IMR-90 (cell line): Measurements from ENCODE around the gene EML1. TPM values are rescaled to one million over a fixed set of nuclear protein-coding genes. Genes with fewer than 3 reads are reported as not detected.

Experiments
- ATAC-seq: fragments of 200-7000 bp; cut with Tn5 transposase; 2 replicates; pipeline ENCODE4 v1.9.1; 2020; ENCODE audit warnings: low read depth, mild to moderate bottlenecking, moderate library complexity
- BruUV-seq: library from RNA; stranded (reverse); fragments of 400-500 nt; replicated peaks from 2 replicates; lab custom pipeline; 2021; lab: Mats Ljungman, UMichigan
- CTCF ChIA-PET: fragments of 300-600 bp; formaldehyde crosslinking; extraction: SDS; loops from one replicate; lab custom pipeline; 2021; ENCODE audit warnings: antibody characterized with exemption; lab: Yijun Ruan, JAX
- POLR2A ChIA-PET: fragments of 300-600 bp; sonication (Branson Sonifier 250); formaldehyde crosslinking; loops from one replicate; lab custom pipeline; 2022; ENCODE audit warnings: antibody characterized with exemption; ENCODE audit not compliant: unreplicated experiment; lab: Charles Lee
- DNase-seq: peaks from one replicate; pipeline ENCODE4 v3.0.0; 2013
- H2AFZ ChIP-seq: replicated peaks from 2 replicates; pipeline ENCODE3; 2013; ENCODE audit warnings: low read length, mild to moderate bottlenecking; ENCODE audit not compliant: poor library complexity
- H2AK5ac ChIP-seq: 2 replicates; pipeline ENCODE4 v1.6.1; 2013; ENCODE audit warnings: low read depth, low read length, inconsistent platforms
- H2AK9ac ChIP-seq: replicated peaks from 2 replicates; pipeline ENCODE3; 2013; ENCODE audit warnings: mild to moderate bottlenecking, low read depth, low read length, moderate library complexity; ENCODE audit not compliant: poor library complexity
- H2BK120ac ChIP-seq: 2 replicates; pipeline ENCODE4 v1.6.1; 2013; ENCODE audit warnings: low read depth, low read length, inconsistent platforms
- H2BK15ac ChIP-seq: 3 replicates; pipeline ENCODE4 v1.6.1; 2013; ENCODE audit warnings: low read depth, low read length, inconsistent platforms
- H2BK20ac ChIP-seq: 2 replicates; pipeline ENCODE4 v1.6.1; 2013; ENCODE audit warnings: low read depth, mild to moderate bottlenecking, inconsistent platforms, low read length, moderate library complexity
- H2BK5ac ChIP-seq: 2 replicates; pipeline ENCODE4 v1.6.1; 2013; ENCODE audit warnings: mild to moderate bottlenecking, low read depth, low read length, inconsistent platforms; ENCODE audit not compliant: poor library complexity, severe bottlenecking
- H3K14ac ChIP-seq: replicated peaks from 2 replicates; pipeline ENCODE4 v1.6.1; 2013; ENCODE audit warnings: low read depth, low read length, inconsistent platforms
- H3K18ac ChIP-seq: 2 replicates; pipeline ENCODE4 v1.6.1; 2013; ENCODE audit warnings: low read depth, low read length, control low read depth
- H3K23ac ChIP-seq: 2 replicates; pipeline ENCODE4 v1.6.1; 2013; ENCODE audit warnings: low read depth, low read length, inconsistent platforms
- H3K27ac ChIP-seq: 2 replicates; pipeline ENCODE4 v1.5.1; 2013; ENCODE audit warnings: mild to moderate bottlenecking, control low read depth, low read length; ENCODE audit not compliant: insufficient read depth
- H3K27me3 ChIP-seq: 2 replicates; pipeline ENCODE4 v1.6.1; 2013; ENCODE audit warnings: low read length; ENCODE audit not compliant: control insufficient read depth, insufficient read depth
- H3K36me3 ChIP-seq: 2 replicates; pipeline ENCODE4 v1.6.1; 2013; ENCODE audit warnings: low read length, mixed read lengths; ENCODE audit not compliant: control insufficient read depth, insufficient read depth
- H3K4ac ChIP-seq: 2 replicates; pipeline ENCODE4 v1.6.1; 2013; ENCODE audit warnings: low read depth, low read length, inconsistent platforms
- H3K4me1 ChIP-seq: 2 replicates; pipeline ENCODE4 v1.6.1; 2013; ENCODE audit warnings: low read length, mixed read lengths; ENCODE audit not compliant: control insufficient read depth, insufficient read depth
- H3K4me2 ChIP-seq: 2 replicates; pipeline ENCODE4 v1.6.1; 2013; ENCODE audit warnings: low read depth, mild to moderate bottlenecking, control low read depth, low read length, moderate library complexity
- H3K4me3 ChIP-seq: 2 replicates; pipeline ENCODE4 v1.5.1; 2013; ENCODE audit warnings: low read depth, mild to moderate bottlenecking, control low read depth, low read length, moderate library complexity; ENCODE audit not compliant: insufficient read depth
- H3K56ac ChIP-seq: 2 replicates; pipeline ENCODE4 v1.6.1; 2013; ENCODE audit warnings: low read length, inconsistent platforms; ENCODE audit not compliant: insufficient read depth; ENCODE audit errors: extremely low read depth
- H3K79me1 ChIP-seq, 2 experiments: 2 replicates each; pipeline ENCODE4 v1.6.1; 2013; ENCODE audit warnings: low read length in 2 of 2, inconsistent platforms in 1 of 2, low read depth in 1 of 2
- H3K9ac ChIP-seq: 2 replicates; pipeline ENCODE4 v1.6.1; 2013; ENCODE audit warnings: low read depth, low read length, control low read depth
- H3K9me1 ChIP-seq: 2 replicates; pipeline ENCODE4 v1.6.1; 2013; ENCODE audit warnings: low read length, inconsistent platforms; ENCODE audit not compliant: insufficient read depth
- H3K9me3 ChIP-seq: 2 replicates; pipeline ENCODE4 v1.6.1; 2013; ENCODE audit warnings: low read length; ENCODE audit not compliant: control insufficient read depth, insufficient read depth
- H4K20me1 ChIP-seq: 2 replicates; pipeline ENCODE4 v1.6.1; 2013; ENCODE audit warnings: low read length, inconsistent platforms; ENCODE audit not compliant: insufficient read depth
- H4K5ac ChIP-seq: 2 replicates; pipeline ENCODE4 v1.6.1; 2013; ENCODE audit warnings: mild to moderate bottlenecking, low read depth, low read length, control low read depth
- H4K8ac ChIP-seq, 2 experiments: 2 replicates each; pipeline ENCODE4 v1.6.1; 2013; ENCODE audit warnings: low read depth in 2 of 2, low read length in 2 of 2, control low read depth in 1 of 2, inconsistent platforms in 1 of 2
- H4K91ac ChIP-seq: 2 replicates; pipeline ENCODE4 v1.6.1; 2013; ENCODE audit warnings: low read depth, low read length, inconsistent platforms; ENCODE audit not compliant: insufficient read depth
- BHLHE40 ChIP-seq: fragments of 150-350 bp; IDR thresholded peaks from 2 replicates; pipeline ENCODE4 v1.6.1; 2016; ENCODE audit warnings: mild to moderate bottlenecking, low read depth, low read length
- CHD1 ChIP-seq: IDR thresholded peaks from 2 replicates; pipeline ENCODE4 v1.6.1; 2012; ENCODE audit warnings: low read depth, low read length, improper control_type of control experiment
- CTCF ChIP-seq: conservative IDR thresholded peaks from 2 replicates; pipeline ENCODE4 v1.5.1; 2012; ENCODE audit warnings: mild to moderate bottlenecking, low read depth, low read length, improper control_type of control experiment
- ELK1 ChIP-seq: fragments of 150-350 bp; IDR thresholded peaks from 2 replicates; pipeline ENCODE4 v1.6.1; 2016; ENCODE audit warnings: low read depth, mild to moderate bottlenecking, low read length, moderate library complexity, borderline replicate concordance
- MAFK ChIP-seq: IDR thresholded peaks from 2 replicates; pipeline ENCODE4 v1.6.1; 2012; ENCODE audit warnings: low read depth, low read length, improper control_type of control experiment
- NFE2L2 ChIP-seq: fragments of 150-350 bp; IDR thresholded peaks from 2 replicates; pipeline ENCODE4 v1.6.1; 2016; ENCODE audit warnings: low read depth, mild to moderate bottlenecking, low read length
- POLR2A ChIP-seq: IDR thresholded peaks from 2 replicates; pipeline ENCODE4 v1.6.1; 2012; ENCODE audit warnings: mild to moderate bottlenecking, low read depth, low read length
- RAD21 ChIP-seq: IDR thresholded peaks from 2 replicates; pipeline ENCODE4 v1.6.1; 2012; ENCODE audit warnings: low read length, improper control_type of control experiment
- RCOR1 ChIP-seq: IDR thresholded peaks from 2 replicates; pipeline ENCODE4 v1.6.1; 2012; ENCODE audit warnings: mild to moderate bottlenecking, low read length, improper control_type of control experiment; ENCODE audit not compliant: insufficient replicate concordance
- RFX5 ChIP-seq: IDR thresholded peaks from 2 replicates; pipeline ENCODE4 v1.8.0; 2012; ENCODE audit warnings: low read depth, mild to moderate bottlenecking, low read length, moderate library complexity
- SMC3 ChIP-seq: fragments of 150-350 bp; IDR thresholded peaks from 2 replicates; pipeline ENCODE4 v1.6.1; 2016; ENCODE audit warnings: low read depth, mild to moderate bottlenecking, antibody characterized with exemption, low read length, moderate library complexity
- WGBS, 2 experiments: methylation state at CpG; one replicate each; pipeline versions ENCODE4 v1.1.5 to v1.1.7; 2013; ENCODE audit warnings: missing lambda C conversion rate in 2 of 2; ENCODE audit not compliant: insufficient read length in 1 of 2; ENCODE audit errors: extremely low coverage in 2 of 2; 5-methylcytosine and 5-hydroxymethylcytosine counted together
- dilution Hi-C: fragments of 300-500 bp; cut with HindIII; formaldehyde crosslinking; loops from one replicate; pipeline ENCODE4 v1.14.3; 2018; ENCODE audit warnings: low sequenced_read_pairs; ENCODE audit not compliant: unreplicated experiment
- in situ Hi-C: fragments of 300-500 bp; cut with MboI; formaldehyde crosslinking; loops from 3 replicates; pipeline ENCODE4 v1.14.3; 2019; ENCODE audit warnings: low sequenced_read_pairs, inconsistent platforms, mixed read lengths
- intact Hi-C: fragments of 100-400 bp; cut with micrococcal nuclease; formaldehyde crosslinking; loops from 2 replicates; pipeline ENCODE4 v1.10.0; 2022
- polyA plus RNA-seq, 3 experiments: library from polyadenylated mRNA; depleted of rRNA; stranded (reverse); fragments of >200 nt; gene quantifications; 2 replicates each; pipeline ENCODE4 v1.2.3, GENCODE V29; 2012; ENCODE audit warnings: low replicate concordance in 1 of 3
- total RNA-seq: library from RNA; depleted of rRNA; stranded (reverse); fragments of >200 nt; gene quantifications from 2 replicates; pipeline ENCODE4 v1.2.3, GENCODE V29; 2012

Gene EML1
- total and polyA plus RNA-seq, 2 of the 4 experiments (the other 2 are of a cell fraction) = 14.0 to 42.3 TPM

- Histone ChIP-seq H2BK15ac (no peak overlapping the region), H4K91ac (no peak overlapping the region), H3K9me1 (no peaks in the 10 kb centered on the region), H3K14ac (no peak overlapping the region), H2BK120ac (no peak overlapping the region), H3K9me3 (no peaks in the 10 kb centered on the region), H4K5ac (no peak overlapping the region), H2BK20ac (no peak overlapping the region), H3K4me3 (no peak overlapping the region), H3K27me3 (0 out of 2 replicates have a peak, but pooled peaks cover 1% of the 10 kb centered on the region), H4K20me1 (peaks cover 28% of the 10 kb centered on the region; the same call in 1 of the 2 replicates), H3K56ac (no peak overlapping the region), H3K4me1 (no peaks in the 10 kb centered on the region), H3K27ac (no peak overlapping the region), H3K18ac (no peak overlapping the region), H2AK9ac (no peak overlapping the region), H2AK5ac (no peak overlapping the region), H2BK5ac (no peak overlapping the region), H3K9ac (no peak overlapping the region), H3K79me1 (peaks cover 18 to 21% of the 10 kb centered on the region in 2 experiments), H4K8ac (no peak overlapping the region), H2AFZ (no peak overlapping the region), H3K23ac (no peak overlapping the region), H3K36me3 (no peaks in the 10 kb centered on the region), H3K4ac (no peak overlapping the region), H3K4me2 (no peak overlapping the region)
- DNase-seq (no peak), ATAC-seq (no peak)
- BruUV-seq = no TSS peak
- ChIA-PET CTCF (interaction anchor here (0.6 to 0.9 kb wide), 2 partner anchors 10 to 1748 kb away, joined by 3 to 4 read pairs; no protein-coding TSS in a partner anchor), POLR2A (no interaction called here)
- intact Hi-C loops = no loop called here
- TF ChIP-seq BHLHE40 (no peak), CHD1 (no peak), MAFK (no peak), SMC3 (no peak), NFE2L2 (no peak), CTCF (no peak), RCOR1 (no peak), RFX5 (no peak), POLR2A (no peak), ELK1 (no peak), RAD21 (no peak)
- dilution Hi-C loops = no loop called here
- in situ Hi-C loops = no loop called here
- WGBS, 2 experiments = no CpG with 5 or more reads among the region's 8 CpGs
Observed at GRCh38 chr14:99831903-99832685, 38.9 kb downstream of the EML1 start.
